GM21723 (cell line): ENCODE measurements around the gene LRRC8D.
"Not testable (repeated sequence)": the region's sequence is repeated elsewhere in the genome, so short reads cannot be mapped to it uniquely, and the experiment has no call there.

Experiments
- ATAC-seq: cut with Tn5 transposase; IDR thresholded peaks from one replicate; pipeline ENCODE4 v1.9.1; 2021; ENCODE audit warnings: mild to moderate bottlenecking, moderate library complexity; ENCODE audit not compliant: unreplicated experiment

Gene LRRC8D

DNA sequence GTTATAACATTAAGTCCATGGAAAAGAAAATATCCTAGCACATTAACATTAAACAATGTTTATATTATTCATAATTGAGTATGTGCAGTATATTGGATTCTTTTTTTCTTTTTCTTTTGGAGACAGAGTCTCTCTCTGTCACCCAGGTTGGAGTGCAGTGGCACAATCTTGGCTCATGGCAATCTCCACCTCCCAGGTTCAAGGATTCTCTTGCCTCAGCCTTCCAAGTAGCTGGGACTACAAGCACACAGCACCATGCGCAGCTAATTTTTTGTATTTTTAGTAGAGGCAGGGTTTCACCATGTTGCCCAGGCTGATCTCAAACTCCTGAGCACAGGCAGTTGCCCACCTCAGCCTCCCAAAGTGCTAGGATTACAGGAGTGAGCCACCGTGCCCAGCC, 162.0 kb downstream of the LRRC8D start:
- ATAC-seq: not testable (repeated sequence)

DNA sequence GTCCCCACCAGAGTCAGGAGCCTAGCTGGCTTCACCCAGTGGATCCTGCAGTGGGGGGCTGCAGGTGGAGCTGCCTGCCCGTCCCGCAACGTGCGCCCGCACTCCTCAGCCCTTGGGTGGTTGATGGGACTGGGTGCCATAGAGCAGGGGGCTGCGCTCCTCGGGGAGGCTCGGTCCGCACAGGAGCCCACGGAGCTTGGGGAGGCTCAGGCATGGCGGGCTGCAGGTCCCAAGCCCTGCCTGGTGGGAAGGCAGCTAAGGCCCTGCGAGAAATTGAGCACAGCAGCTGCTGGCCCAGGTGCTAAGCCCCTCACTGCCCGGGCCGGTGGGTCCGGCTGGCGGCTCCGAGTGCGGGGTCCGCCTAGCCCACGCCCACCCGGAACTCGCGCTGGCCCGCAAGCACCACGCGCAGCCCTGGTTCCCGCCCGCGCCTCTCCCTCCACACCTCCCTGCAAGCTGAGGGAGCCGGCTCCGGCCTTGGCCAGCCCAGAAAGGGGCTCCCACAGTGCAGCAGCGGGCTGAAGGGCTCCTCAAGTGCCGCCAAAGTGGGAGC, 163.8 kb downstream of the LRRC8D start:
- not testable (repeated sequence) for ATAC-seq

DNA sequence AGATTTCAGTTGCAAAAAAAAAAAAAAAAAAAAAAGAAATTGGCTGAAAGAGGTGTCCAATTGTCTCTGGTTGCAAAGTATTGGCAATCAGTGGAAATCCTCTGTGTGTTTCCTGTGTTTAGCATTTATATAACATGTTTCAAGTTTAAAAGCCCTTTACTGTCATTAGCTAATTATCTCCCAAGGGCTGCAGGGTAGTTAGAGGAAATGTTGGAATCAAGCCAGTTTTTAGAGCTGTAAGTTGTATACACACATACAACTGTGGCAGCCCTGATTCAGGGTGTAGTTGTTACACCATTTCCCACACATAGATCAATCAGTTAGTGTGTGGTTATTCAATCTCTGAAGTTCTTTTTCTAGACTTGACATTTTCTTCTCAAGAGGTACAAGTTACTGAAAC, 165.2 kb downstream of the LRRC8D start:
- no peak for ATAC-seq
